Stimulated activated CD8-positive, alpha-beta memory T cell treated with anti-CD3 and anti-CD28 coated beads, Interleukin-4, amount 100 ng/mL, for 1 hour (primary cell): ENCODE results near the gene AGPAT2.

Source experiments
- DNase-seq, 2 donors: peaks; one replicate each; pipeline ENCODE4 v3.0.0-alpha.2; 2020; ENCODE audit warnings: low read depth in 2 of 2, low spot score in 1 of 2

The AGPAT2 gene

GRCh38 chr9:136664000-136664915 lies 23.0 kb downstream of the AGPAT2 start:
- no peak for DNase-seq

DNA sequence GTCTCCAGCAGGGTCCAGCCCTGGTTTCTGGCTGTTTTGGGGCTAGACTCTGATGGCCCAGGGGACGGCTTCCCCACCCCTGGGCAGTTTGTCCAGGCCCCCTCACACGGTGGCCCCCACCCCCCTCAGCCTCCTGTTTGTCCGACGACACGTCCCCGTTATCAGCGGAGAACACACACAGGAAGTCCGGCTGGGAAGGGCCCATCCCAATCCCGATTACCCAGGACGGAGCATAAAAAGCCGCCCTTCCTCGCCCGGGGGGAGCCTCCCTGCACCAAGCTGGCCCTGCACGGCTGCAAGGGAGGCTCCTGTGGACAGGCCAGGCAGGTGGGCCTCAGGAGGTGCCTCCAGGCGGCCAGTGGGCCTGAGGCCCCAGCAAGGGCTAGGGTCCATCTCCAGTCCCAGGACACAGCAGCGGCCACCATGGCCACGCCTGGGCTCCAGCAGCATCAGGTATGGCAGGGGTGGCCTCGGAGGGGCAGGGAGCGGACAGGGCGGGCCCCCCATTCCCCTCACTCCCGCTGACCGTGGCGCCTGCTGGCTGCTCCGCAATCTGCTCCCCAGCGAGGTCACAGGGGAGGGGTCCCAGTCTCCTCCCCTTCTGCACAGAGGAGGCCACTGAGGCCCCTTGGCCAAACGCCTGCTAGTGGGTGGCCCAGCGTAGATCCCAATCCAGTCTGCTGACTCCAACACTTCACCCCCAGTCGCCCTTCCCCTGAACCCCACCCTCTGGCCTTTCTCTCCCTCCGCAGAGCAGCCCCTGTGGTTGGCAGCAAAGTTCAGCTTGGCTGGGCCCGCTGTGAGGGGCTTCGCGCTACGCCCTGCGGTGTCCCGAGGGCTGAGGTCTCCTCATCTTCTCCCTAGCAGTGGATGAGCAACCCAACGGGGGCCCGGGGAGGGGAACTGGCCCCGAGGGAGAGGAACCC lies 24.3 kb downstream of the AGPAT2 start, which contains the start of gene EGFL7:
EGFL7 (plus strand) TSS at position 261 of the 926 bp plus-strand sequence. CDS start 5,367 bp downstream, outside the sequence.
- no peak for DNase-seq

- no peak for DNase-seq
Observed at GRCh38 chr9:136662326-136662655, 25.0 kb downstream of the AGPAT2 start.

DNA sequence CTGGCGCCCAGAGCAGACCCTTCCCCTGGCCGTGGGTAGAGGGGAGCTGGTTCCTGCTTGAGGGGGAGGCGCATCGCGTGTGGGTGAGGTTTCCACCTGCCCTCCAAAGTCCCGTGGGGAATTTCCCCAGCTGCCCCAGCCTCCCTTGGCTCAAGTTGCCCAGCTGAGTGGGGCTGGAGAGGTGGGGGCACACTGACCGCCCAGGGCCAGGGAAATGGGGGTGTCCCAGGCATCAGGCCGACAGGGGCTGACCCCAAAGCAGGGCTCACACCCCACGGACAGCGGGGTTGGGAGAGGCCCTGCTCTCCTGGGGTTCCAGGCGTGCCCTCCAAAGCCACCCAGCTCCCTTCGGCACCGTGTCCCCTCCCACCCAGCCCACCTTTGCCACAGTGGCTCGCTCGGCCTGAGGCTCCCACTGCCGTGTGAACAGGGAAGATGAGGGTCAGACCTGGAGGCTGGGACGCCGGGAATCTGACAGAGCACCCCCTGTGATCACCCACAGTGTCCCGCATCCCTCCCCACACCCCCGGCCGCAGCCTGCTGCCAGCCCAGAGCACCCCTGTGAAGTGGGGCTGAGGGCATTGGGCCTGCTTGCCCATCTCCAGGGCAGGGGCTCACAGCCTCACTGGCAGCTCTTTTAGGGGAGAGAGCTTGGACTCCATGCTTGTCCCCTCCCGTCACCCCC lies 25.5 kb downstream of the AGPAT2 start:
- no peak for DNase-seq

DNA sequence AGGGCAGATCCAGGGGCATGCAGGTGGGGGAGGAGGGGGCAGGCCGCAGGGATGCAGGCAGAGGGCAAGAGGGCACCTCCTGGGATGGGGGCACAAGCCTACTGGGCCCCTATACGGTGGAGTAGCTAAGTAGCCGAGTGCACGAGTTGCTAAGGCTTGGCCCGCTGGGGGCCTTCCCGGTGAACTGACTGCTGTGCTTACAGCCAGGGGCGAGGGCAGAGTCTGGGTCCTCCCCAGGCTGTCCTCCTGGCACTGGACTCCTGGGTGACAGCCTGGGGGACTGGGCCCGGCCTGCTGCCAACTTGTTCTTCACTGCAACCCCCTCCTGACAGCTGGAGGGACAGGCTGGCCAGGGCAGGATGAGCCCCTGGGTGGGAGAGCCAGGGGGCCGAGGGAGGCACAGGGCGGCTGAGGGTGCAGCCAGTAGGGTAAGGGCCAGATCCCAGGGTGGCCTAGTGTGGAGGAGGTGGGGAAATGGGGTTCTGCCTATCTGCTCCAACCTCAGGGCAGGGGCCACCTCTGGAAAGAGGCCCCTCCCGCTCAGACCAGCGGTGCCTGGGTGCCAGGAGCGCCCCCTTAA lies 26.2 kb downstream of the AGPAT2 start:
- DNase-seq = no peak

DNA sequence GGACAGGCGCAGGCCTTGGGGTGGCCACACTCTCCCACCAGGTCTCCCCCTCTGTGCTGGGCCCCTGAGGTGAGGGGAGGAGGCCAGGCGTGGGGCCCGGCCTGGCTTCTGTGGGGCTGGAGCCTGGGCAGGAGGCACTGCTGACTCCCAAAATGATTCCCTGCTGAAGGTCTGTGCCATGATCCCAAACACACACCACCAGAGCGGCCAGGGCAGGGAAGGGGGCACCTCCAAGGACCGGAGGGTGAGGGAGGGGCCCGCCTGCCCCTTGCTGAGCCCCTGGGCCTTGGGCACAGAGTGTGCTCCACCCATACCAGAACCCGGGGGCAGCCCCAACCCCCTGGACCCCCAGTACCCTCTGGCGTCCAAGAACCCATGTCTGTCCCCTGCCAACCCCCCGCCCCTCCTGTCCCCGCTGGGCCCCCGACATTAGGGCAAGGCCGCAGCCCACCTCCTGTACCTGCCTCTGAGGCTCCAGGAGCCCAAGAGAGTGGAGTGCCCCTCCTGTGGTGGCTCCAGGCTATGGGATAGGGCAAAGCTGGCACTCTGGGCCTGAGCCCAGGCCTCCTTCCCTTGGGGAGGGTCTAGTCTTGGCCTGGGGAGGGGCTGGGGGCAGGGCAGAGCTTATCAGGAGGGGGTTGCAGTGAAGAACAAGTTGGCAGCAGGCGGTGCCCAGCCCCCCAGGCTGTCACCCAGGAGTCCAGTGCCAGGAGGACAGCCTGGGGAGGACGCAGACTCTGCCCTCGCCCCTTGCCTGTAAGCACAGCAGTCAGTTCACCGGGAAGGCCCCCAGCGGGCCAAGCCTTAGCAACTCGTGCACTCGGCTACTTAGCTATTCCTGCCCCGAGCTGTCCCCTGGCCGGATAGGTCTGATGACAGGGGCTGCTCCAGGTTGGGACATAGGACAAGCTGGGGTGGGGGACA lies 27.1 kb downstream of the AGPAT2 start:
- DNase-seq = no peak

DNA sequence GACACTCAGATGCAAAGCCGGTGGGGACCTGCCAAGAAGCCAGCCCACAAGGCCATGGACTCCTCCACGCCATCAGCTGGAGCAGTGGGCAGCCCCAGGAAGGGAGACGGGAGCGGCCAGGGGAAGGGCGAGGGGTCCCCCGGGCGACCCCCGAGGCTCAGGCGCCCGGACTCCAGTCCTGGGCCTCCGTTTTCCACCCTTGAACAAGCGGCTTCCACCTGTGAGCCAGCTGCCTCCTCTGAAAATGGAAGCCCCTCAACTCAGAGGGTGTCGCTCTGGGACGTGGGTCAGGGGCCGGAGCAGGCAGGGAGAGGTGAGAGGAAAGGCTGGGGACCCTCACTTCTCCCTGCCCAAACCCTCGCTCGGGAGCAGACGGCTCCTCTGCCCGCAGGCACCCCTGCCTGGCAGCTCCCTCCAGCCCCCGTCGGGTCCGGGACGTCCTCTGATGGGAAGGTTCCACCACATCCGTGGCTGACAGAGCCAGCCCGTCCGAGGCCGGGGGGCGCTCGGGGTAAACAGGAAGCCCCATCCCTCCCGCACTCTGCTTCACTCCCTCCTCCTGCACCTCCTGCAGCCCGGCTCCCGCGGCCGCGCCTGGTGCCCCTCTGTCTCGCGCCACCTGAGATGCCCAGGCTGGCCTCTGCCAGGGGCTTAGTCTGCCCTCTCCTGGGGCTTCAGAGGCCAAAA lies 28.3 kb downstream of the AGPAT2 start:
- no peak for DNase-seq

DNA sequence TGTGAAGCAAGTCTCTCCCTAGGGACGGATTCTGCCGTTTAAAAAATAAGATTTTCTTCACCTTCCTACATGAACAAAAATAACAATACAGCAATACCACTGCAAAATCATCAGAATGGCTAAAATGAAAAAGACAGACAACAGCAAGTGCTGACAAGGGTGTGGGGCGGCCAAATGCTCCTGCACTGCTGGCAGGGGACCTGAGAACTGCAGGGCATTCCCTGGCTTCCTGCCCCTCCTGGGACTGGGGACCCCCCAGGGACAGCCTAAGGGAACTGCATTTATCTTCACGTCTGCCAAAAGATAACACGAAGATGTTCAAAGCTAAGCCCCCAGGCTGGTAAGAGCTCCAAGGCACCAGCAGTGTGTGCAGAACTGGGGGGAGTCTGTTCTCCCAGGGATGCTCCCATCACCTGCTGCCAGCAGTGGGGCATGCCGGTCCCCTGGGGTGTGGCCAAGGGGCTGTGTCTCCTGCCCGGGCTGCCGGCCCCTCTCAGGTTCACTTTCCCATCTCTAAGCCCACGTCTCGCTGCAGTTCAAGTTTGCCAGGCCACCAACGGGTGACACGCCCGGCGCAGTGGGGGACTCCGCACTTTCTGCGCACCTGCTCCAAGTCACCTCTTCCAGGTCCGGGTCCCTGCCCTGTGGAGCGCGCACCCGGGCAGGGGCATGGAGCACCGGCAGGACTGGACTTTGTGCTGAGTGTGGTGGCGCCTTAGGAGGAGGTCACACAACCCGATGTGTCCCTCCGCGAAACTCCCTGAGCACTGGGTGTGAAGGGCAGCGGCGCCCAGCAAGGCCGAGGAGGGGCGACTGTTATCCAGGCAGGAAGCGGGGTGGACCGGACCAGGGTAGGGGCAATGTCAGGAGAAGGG lies 29.0 kb downstream of the AGPAT2 start:
- DNase-seq = no peak

DNA sequence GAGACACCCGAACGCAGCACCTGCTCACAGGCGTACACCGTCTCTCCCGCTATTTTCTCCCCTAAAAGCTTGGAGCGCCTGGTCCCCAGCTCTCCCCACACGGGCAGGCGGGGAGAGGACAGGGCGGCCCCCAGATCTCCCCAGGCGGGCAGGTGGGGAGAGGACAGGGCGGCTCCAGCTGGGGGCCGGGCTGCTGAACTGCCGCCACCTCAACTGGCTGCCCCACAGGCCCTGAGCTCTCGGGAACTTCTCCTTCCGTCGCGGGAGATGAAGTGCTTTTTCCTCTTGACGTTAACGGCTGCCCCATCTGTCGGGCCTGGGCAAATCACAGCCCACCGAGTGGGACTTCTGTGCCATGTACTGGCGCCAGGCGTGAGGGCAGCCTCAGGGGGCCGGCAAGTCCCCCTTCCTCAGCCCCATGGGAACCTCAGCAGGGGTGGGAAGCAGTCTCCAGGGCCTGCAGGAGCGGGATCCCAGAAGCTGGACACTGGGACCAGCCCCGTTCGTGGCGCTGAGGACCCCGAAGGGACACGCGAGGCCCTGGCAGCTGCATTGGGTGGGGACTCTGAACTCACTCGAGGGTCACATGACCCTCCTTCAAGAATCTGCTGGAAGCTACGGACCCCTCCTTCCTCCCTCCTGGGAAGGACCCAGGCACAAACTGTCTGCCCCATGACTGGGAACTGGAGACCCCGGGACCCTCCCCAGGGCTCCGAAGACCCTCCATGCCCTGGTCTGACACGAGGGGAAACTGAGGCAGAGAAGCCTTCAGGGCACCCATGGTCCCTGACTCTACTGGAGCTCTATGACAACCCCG lies 30.3 kb downstream of the AGPAT2 start:
- DNase-seq = no peak

DNA sequence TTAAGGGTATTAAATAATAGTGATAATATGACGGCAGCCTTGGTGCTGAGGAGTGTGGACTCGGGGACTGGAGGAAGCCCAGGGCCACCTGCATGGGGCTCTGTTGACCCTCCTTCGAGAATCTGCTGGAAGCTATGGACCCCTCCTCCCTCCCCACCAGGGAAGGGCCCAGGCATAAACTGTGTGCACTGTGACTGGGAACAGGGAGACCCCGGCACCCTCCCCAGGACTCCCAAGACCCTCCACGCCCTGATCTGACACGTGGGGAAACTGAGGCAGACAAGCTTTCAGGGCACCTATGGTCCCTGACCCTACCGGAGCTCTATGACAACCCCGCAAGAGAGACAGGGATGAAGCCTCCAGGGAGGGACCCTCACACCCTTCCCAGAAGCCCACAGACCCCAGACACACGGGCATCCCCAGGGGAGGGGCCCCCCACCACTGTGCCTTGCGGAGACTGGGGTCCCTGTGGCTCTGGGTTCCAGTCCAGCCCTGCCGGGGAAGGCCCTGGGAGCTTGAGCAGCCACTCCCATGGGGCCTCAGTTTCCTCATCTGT lies 31.0 kb downstream of the AGPAT2 start:
- no peak for DNase-seq

GRCh38 chr9:136655536-136656182 lies 31.6 kb downstream of the AGPAT2 start:
- DNase-seq = no peak

DNA sequence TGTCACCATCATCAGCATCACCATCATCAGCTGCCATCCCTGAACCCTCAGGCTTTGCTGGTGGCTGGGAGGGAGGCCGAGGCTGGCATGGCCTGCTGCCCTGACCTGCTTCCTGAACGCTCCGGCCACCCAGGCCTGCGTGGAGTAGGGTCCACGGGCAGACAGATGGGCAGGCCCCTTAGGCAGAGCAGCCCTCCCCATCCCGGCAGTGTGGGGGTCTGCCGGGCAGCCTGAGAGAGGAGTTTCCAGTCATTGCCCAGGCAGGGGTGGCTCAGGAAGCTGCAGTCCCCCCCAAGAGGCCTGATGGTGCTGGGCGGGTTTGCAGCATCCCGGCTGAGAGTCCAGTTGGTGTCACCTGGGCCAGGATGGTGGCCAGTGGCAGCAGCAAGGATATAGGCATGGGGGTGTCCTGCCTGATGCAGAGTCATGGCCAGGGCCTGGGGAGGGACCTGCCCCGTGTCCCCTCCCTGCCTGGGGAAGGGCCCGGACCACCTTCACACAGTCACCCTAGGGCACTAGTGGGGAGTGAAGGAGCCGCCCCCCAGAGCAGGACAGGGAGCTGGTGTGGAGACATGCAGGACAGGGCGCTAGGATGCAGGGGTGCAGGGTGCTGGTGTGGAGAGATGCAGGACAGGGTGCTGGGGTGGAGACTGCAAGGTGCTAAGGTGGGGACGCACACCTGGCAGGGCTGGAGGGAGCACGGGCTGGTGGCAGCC lies 32.3 kb downstream of the AGPAT2 start:
- no peak for DNase-seq

DNA sequence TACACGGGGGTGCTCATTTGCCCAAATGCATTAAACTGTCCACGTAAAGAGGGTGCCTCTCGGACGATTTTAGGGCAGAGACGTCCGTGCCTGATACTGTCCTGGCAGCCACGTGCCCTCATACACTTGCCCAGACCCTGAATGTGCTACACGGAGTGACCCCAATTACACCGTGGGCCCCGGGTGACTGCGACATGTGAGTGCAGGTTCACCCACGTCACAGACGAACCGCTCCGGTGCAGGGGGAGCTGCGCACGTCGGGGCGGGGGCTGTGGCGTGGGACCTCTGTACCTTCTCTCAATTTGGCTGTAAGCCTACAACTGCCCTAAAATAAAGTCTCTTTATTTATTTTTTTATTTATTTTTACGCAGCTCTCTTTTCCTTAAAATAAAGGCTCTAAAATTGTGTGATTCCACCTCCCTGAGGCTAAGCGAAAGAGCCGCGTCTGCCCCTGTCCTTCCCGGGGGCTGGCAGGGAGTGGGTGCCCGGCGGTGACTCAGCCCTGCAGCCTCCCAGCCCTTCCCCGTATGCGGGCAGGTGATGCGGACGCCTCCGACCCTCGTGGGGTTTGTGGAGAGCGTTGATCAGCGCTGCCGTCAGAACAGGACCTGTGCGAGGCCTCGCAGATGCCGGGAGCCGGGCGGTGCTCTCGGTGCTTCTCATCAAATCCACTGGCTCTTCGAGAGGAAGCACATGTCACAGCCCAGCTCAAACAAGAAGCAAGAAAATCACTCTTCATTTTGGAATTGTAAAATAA lies 33.8 kb downstream of the AGPAT2 start:
- no peak for DNase-seq

DNA sequence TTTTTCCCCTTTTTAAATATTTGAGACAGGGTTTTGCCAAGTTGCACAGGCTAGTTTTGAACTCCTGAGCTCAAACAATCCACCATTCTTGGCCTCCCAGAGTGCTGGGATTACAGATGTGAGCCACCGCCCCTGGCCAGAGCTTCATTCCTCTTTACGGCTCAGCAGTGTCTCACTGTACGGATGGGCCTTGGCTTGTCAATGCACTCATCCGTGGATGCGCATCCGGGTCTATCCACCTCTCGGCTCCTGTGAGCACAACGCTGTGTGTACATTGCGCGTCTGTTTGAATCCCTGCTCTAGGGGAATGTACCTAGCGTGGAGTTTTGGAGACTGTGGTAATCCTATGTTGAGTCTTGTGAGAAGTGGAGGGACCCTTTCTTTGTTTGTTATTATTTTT lies 35.4 kb downstream of the AGPAT2 start:
- DNase-seq = no peak

- no peak for DNase-seq
Observed at GRCh38 chr9:136650648-136651047, 36.6 kb downstream of the AGPAT2 start.
